ENCODE measurements around the gene COA8. TPM values are rescaled to one million over a fixed set of nuclear protein-coding genes. Genes with fewer than 3 reads are reported as not detected.

COA8 gene
- total and polyA plus RNA-seq, 9 of the 15 experiments (the other 6 are each of a cell fraction or from before 2014, with no cell fraction given), result 5.0 to 35.3 (median 25.7) TPM

DNA sequence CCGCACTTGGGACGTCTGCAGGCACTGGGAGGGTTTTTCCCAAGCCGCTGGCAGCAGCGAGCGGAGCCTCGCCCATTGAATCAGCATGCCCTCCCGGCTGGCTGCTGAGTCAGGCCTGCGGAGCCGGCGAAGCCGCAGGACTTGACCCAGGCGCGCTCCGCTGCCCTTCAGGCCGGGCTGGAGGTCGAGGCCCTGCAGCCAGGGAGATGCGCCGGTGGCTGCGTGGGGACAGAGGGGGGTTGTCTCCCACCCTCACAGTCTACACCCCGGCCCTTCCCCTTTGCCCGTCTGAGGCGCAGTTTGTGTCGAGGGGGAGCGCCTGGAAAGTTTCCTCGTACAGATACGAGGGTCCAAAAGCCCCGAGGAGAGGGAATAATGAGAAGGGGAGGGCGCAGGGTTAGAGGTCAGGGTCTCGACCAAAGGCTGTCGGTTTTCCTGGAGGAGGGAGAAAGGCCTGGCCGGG is 65.5 kb downstream of the COA8 start:
- POLR2A ChIA-PET, result interaction anchor here (0.6 to 1.1 kb wide), 4 partner anchors 9 to 39 kb away, joined by 3 to 4 read pairs (median 3); no protein-coding TSS in a partner anchor
- Histone ChIP-seq H3K4me1 (replicated peaks in 1 of 2; ENCODE audit: control insufficient read depth in 2 of 2, insufficient read depth in 2 of 2, low read length in 2 of 2) (peaks cover 14 to 33% of the 10 kb centered on the region in 2 experiments; a peak in 4 of 5 replicates), H3K9me3 (replicated peaks; ENCODE audit: control insufficient read depth, insufficient read depth, low read depth, low read length) (no peaks in the 10 kb centered on the region), H2AFZ (ENCODE audit: low read depth, low read length) (peak overlapping the region; percentile 90), H3K27me3 (ENCODE audit: control insufficient read depth in 2 of 2, insufficient read depth in 2 of 2, low read length in 2 of 2) (no peaks in the 10 kb centered on the region), H3K9me1 (ENCODE audit: control insufficient read depth, insufficient read depth, low read length) (no peaks in the 10 kb centered on the region), H3K4me2 (ENCODE audit: insufficient read depth, low read length) (peak overlapping the region; percentile 89), H3K79me2 (ENCODE audit: control insufficient read depth, insufficient read depth, low read length) (peaks cover 41% of the 10 kb centered on the region), H4K20me1 (replicated peaks; ENCODE audit: control insufficient read depth, insufficient read depth, low read length) (peaks cover 6% of the 10 kb centered on the region; the same call in 1 of the 2 replicates), H3K36me3 (ENCODE audit: control insufficient read depth, insufficient read depth, low read length) (peaks cover 7% of the 10 kb centered on the region; the same call in 1 of the 3 replicates), H3K9ac (ENCODE audit: insufficient read depth in 1 of 2, low read depth in 2 of 2, low read length in 2 of 2) (peak overlapping the region; percentile 91 to 95), H3K27ac (ENCODE audit: extremely low read depth, low read depth, low read length) (peak overlapping the region; percentile 96), H3K4me3 (peak overlapping the region; percentile 85)
- peak; percentile 43 to 75 (median 60) for DNase-seq (ENCODE audit: extremely low read depth in 1 of 4, low spot score in 3 of 4)
- 0% methylated on average over 10 of the region's 31 CpGs for WGBS (ENCODE audit: insufficient coverage, low coverage, missing lambda C conversion rate)
- in situ Hi-C loops (cut with MboI) (no loop called here), intact Hi-C loops (cut with micrococcal nuclease) (no loop called here)
- peak; percentile 49 for FAIRE-seq
- ATAC-seq, result peak; percentile 74
- BruUV-seq (replicated peaks), result no TSS peak
- CTCF ChIA-PET (ENCODE audit: low intra/inter-chr PET ratio), result no interaction called here
- peak; percentile 66 for TF ChIP-seq RBFOX2 (IDR thresholded peaks at IDR 0.05; ENCODE audit: low read depth, low read length)
- TF ChIP-seq NELFE (IDR thresholded peaks at IDR 0.05; ENCODE audit: insufficient read depth, insufficient read length), result no peak
- TF ChIP-seq NR4A1 (CRISPR knock-in tag; IDR thresholded peaks at IDR 0.05), result no peak
- 0 out of 2 replicates have a peak, but pooled peaks have one; percentile 55 for TF ChIP-seq NR4A1 (tag; IDR thresholded peaks at IDR 0.05)
- peak; percentile 57; the same call in 1 of the 2 replicates for TF ChIP-seq MAFG (tag; conservative IDR thresholded peaks at IDR 0.05)
- peak; percentile 81 for TF ChIP-seq NFE2 (IDR thresholded peaks at IDR 0.05; ENCODE audit: low read depth)
- peak; percentile 87 for TF ChIP-seq POLR2G (IDR thresholded peaks at IDR 0.05; ENCODE audit: low read depth, low read length)
- no peak; the same call in 1 of the 2 replicates for TF ChIP-seq LCOR (CRISPR knock-in tag; IDR thresholded peaks at IDR 0.05)
- peak; percentile 75; the same call in 1 of the 2 replicates for TF ChIP-seq ZNF583 (CRISPR knock-in tag; IDR thresholded peaks at IDR 0.05)
- peak; percentile 93 for TF ChIP-seq L3MBTL2 (IDR thresholded peaks at IDR 0.05)
- TF ChIP-seq, protein P1, sequence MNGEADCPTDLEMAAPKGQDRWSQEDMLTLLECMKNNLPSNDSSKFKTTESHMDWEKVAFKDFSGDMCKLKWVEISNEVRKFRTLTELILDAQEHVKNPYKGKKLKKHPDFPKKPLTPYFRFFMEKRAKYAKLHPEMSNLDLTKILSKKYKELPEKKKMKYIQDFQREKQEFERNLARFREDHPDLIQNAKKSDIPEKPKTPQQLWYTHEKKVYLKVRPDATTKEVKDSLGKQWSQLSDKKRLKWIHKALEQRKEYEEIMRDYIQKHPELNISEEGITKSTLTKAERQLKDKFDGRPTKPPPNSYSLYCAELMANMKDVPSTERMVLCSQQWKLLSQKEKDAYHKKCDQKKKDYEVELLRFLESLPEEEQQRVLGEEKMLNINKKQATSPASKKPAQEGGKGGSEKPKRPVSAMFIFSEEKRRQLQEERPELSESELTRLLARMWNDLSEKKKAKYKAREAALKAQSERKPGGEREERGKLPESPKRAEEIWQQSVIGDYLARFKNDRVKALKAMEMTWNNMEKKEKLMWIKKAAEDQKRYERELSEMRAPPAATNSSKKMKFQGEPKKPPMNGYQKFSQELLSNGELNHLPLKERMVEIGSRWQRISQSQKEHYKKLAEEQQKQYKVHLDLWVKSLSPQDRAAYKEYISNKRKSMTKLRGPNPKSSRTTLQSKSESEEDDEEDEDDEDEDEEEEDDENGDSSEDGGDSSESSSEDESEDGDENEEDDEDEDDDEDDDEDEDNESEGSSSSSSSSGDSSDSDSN (IDR thresholded peaks at IDR 0.05; ENCODE audit: borderline replicate concordance in 1 of 2, low read depth in 2 of 2, low read length in 2 of 2), result peak; percentile 86 to 91; a peak in 2 of 4 replicates
- TF ChIP-seq TBP (optimal IDR thresholded peaks at IDR 0.05; ENCODE audit: low read depth, low read length), result peak; percentile 15
- TF ChIP-seq BCOR (IDR thresholded peaks at IDR 0.05), result peak; percentile 28; the same call in 1 of the 2 replicates
- peak; percentile 50; the same call in 1 of the 2 replicates for TF ChIP-seq POLR2A (conservative IDR thresholded peaks at IDR 0.05)
- peak; percentile 93; the same call in 1 of the 2 replicates for TF ChIP-seq ZFX (CRISPR knock-in tag; IDR thresholded peaks at IDR 0.05)
- TF ChIP-seq, protein P2, sequence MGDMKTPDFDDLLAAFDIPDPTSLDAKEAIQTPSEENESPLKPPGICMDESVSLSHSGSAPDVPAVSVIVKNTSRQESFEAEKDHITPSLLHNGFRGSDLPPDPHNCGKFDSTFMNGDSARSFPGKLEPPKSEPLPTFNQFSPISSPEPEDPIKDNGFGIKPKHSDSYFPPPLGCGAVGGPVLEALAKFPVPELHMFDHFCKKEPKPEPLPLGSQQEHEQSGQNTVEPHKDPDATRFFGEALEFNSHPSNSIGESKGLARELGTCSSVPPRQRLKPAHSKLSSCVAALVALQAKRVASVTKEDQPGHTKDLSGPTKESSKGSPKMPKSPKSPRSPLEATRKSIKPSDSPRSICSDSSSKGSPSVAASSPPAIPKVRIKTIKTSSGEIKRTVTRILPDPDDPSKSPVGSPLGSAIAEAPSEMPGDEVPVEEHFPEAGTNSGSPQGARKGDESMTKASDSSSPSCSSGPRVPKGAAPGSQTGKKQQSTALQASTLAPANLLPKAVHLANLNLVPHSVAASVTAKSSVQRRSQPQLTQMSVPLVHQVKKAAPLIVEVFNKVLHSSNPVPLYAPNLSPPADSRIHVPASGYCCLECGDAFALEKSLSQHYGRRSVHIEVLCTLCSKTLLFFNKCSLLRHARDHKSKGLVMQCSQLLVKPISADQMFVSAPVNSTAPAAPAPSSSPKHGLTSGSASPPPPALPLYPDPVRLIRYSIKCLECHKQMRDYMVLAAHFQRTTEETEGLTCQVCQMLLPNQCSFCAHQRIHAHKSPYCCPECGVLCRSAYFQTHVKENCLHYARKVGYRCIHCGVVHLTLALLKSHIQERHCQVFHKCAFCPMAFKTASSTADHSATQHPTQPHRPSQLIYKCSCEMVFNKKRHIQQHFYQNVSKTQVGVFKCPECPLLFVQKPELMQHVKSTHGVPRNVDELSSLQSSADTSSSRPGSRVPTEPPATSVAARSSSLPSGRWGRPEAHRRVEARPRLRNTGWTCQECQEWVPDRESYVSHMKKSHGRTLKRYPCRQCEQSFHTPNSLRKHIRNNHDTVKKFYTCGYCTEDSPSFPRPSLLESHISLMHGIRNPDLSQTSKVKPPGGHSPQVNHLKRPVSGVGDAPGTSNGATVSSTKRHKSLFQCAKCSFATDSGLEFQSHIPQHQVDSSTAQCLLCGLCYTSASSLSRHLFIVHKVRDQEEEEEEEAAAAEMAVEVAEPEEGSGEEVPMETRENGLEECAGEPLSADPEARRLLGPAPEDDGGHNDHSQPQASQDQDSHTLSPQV (IDR thresholded peaks at IDR 0.05), result peak; percentile 95
